Retinal pigment epithelial cell (primary cell): ENCODE data around the gene VPS11.
"Not testable (repeated sequence)": the region's sequence is repeated elsewhere in the genome, so short reads cannot be mapped to it uniquely, and the experiment has no call there.

ENCODE experiments used
- DNase-seq: peaks from one replicate; pipeline ENCODE4 v3.0.0-alpha.2; 2010; ENCODE audit warnings: low read depth
- H3K4me3 ChIP-seq: 2 replicates; pipeline ENCODE4 v1.5.1; 2011; ENCODE audit warnings: mild to moderate bottlenecking, low read length, control low read depth, moderate library complexity
- CTCF ChIP-seq: conservative IDR thresholded peaks from 2 replicates; pipeline ENCODE4 v1.5.1; 2011; ENCODE audit warnings: low read depth, low read length, control low read depth, inconsistent platforms

VPS11 gene

GRCh38 chr11:119094816-119095065, 27.1 kb downstream of the VPS11 start:
- H3K4me3 ChIP-seq, result peak overlapping the region; percentile 82
- DNase-seq, result no peak

GRCh38 chr11:119095066-119095880, 27.7 kb downstream of the VPS11 start:
- TF ChIP-seq CTCF, result peak; percentile 11
- peak overlapping the region; percentile 82 for H3K4me3 ChIP-seq
- peak; percentile 98 for DNase-seq

More at GRCh38 chr11:119094816-119095065, 27.1 kb downstream of the VPS11 start:
- peak; percentile 70 for TF ChIP-seq CTCF

GRCh38 chr11:119099711-119100110, 32.1 kb downstream of the VPS11 start:
- no peak for TF ChIP-seq CTCF
- no peak overlapping the region for H3K4me3 ChIP-seq
- no peak for DNase-seq

GRCh38 chr11:119100246-119100970, 32.8 kb downstream of the VPS11 start:
- H3K4me3 ChIP-seq, result peak overlapping the region; percentile 88
- TF ChIP-seq CTCF, result peak; percentile 52
- no peak for DNase-seq

- no peak for DNase-seq
- peak overlapping the region; percentile 88 for H3K4me3 ChIP-seq
- peak; percentile 10 for TF ChIP-seq CTCF
Observed at GRCh38 chr11:119100994-119101758, 33.6 kb downstream of the VPS11 start.

- no peak for TF ChIP-seq CTCF
- DNase-seq, result peak; percentile 90
- H3K4me3 ChIP-seq, result peak within 1 kb of the TSS; percentile 88
Observed at GRCh38 chr11:119101759-119102423, 34.3 kb downstream of the VPS11 start, which contains the start of gene DPAGT1. Gene DPAGT1, minus strand, starts transcription at chr11:119101853. Its CDS starts 198 bp downstream, at chr11:119101655.

- not testable (repeated sequence) for DNase-seq, H3K4me3 ChIP-seq
Observed at GRCh38 chr11:119103161-119103664, 35.6 kb downstream of the VPS11 start.
